GM21529 (cell line): Measurements from ENCODE around the gene RSU1.

ENCODE experiments used
- ATAC-seq: cut with Tn5 transposase; IDR thresholded peaks from one replicate; pipeline ENCODE4 v1.9.1; 2021; ENCODE audit not compliant: unreplicated experiment

The RSU1 gene

GRCh38 chr10:16822726-16823360, 5.6 kb upstream of the RSU1 start:
- no peak for ATAC-seq

DNA sequence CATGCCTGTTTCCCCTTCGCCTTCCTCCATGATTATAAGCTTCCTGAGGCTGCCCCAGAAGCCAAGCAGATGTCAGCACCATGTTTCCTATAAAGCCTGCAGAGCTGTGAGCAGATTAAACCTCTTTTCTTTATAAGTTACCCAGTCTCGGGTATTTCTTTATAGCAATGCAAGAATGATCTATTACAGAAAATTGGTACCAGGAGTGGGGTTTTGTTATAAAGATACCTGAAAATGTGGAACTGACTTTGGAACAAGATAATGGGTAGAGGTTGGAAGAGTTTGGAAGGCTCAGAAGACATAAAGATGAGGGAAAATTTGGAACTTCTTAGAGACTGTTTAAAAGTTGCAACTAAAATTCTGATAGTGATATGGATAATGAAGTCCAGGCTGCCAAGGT, 4.8 kb upstream of the RSU1 start:
- no peak for ATAC-seq

- ATAC-seq: no peak
Observed at GRCh38 chr10:16820421-16820820, 3.2 kb upstream of the RSU1 start.

- no peak for ATAC-seq
Observed at GRCh38 chr10:16820018-16820417, 2.8 kb upstream of the RSU1 start.

DNA sequence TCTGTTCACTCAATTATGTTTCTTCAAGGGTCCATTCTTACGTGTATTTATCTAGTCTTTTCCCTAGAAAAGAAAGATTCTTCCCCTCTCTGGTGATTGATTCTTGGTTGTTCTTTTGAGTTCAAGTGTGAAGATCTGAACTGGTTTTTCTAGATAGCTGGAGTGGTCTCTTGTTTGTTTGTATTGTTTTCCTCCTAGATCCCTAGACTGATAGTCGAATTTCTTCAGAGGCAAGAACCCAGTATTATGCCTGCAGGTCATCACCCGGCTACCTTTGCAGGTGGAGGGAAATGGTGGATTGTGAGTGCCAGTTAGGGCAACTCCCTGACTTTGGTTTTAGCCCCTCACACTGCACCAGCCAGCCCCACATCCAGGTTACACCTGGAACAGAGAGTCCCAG, 2.2 kb upstream of the RSU1 start:
- no peak for ATAC-seq

DNA sequence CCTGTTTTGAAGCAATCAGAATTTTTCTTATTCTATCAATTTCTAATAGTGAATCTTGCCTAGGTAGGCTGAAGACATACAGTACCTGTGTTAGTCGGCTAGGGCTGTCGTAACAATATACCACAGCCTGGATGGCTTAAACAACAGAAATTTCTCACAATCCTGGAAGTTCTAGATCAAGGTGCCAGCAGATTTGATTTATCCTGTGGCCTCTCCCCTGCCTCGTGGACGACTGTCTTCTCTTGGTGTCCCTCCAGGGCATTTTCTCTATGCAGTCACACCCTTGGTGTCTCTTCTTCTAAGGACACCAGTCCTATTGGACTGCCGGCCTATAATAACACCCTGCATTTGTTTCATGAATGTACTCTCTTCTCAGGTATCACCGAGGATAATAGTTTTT, 1.8 kb upstream of the RSU1 start:
- ATAC-seq: no peak

DNA sequence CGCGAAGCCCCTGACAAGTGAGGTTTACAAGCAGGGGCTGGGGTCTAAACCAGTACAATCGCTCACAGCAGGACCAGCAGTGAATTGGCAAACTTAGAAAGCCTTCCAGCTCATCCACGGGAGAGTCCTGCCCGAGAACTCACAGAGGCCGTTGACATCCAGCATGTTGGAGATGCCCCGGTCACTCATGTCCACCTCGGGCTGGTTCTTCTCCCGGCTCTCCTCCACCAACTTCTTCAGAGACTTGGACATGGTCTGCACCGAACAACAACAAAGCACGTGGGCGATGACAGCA, 447 bp downstream of the RSU1 start:
- ATAC-seq: no peak

DNA sequence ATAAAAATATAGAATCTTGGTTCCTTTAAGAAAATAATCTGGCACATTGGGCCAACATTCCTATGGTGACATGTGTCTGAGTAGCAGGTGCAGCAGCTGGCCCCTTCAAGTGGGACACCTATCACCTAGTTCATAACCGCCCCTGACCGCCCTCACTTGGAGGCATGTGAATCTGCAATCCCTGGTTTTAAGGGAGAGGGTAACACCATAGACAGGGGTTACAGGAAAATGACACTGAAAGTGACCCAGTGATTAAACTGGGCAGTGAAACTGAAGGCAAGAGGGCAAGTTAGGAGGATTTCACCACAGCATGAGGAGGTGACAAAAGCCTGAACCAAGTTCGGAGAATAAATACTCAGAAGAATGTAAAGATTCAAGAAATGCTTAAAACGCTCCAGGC, 1.1 kb downstream of the RSU1 start:
- no peak for ATAC-seq

GRCh38 chr10:16814012-16814411, 3.2 kb downstream of the RSU1 start:
- ATAC-seq: no peak

DNA sequence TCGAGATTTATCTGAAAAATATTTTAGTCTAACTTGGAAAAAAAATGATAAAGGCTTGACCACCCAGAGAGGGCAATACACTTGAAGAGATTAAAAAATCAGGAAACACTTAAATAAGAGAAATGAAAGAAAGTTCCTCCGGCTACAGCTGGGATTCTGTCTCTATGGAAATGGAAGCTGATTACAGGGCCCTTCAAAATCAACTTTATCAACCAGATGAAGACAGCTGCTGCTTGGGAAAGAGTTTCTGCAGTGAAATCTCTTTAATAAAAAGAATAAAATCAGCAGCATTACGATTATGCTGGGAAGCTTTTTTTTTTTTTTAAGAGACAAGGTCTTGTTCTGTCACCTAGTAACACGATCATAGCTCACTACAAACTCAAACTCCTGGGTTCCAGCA, 4.5 kb downstream of the RSU1 start:
- ATAC-seq: no peak

DNA sequence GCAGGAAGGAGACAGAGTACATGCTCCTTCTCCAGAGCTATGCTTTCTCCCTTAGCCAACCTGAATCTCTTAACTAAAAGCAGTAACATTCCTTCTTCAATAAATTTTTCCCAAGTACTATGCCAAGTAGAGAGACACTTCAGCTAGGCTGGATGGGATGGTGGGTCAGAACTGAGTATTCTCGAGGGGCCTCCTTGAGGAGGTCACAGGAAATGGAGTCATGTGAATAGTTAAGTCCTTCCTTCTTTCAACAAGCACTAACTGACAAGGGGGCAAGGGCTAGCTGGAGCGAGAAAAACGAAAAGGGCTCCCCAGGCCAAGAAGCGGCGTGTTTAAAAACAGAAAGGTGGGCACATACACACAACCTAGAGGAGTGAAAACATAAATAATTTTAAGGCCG, 5.5 kb downstream of the RSU1 start:
- ATAC-seq: no peak

DNA sequence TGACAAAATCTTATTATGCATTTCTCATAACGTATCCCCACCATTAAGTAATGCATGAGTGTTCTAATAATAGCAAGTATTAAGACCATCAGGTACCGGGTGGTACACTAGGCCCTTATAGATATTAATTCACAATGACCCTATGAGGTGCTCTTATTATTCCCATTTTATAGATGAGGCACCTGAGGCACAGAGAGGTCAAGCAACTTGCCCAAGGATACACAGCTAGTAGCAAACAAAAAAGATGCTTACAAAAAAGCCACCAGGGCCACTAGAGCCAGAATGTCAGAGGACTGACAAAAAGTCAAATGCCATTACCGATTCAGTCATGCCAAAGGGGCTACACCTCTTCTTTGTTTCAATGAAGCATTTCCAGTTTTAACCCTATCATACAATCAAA, 5.9 kb downstream of the RSU1 start:
- no peak for ATAC-seq

GRCh38 chr10:16809074-16809718, 8.0 kb downstream of the RSU1 start:
- peak; percentile 90 for ATAC-seq

- no peak for ATAC-seq
Observed at GRCh38 chr10:16804123-16804522, 13.1 kb downstream of the RSU1 start.

DNA sequence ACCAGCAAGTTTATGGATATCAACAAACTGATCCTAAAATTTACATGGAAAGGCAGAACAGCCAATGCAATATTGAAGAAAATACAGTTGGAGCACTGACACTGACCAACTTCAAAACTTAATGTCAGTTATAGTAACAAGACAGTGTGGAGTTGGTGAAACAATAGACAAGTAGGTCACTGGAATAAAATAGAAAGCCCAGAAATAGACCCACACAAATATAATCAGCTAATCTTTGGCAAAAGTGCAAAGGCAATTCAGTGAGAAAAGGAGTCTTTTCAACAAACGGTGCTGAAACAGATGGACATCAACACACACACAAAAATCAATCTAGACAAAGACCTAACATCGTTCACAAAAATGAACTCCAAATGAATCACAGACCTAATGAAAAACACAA, 13.8 kb downstream of the RSU1 start:
- ATAC-seq: no peak

DNA sequence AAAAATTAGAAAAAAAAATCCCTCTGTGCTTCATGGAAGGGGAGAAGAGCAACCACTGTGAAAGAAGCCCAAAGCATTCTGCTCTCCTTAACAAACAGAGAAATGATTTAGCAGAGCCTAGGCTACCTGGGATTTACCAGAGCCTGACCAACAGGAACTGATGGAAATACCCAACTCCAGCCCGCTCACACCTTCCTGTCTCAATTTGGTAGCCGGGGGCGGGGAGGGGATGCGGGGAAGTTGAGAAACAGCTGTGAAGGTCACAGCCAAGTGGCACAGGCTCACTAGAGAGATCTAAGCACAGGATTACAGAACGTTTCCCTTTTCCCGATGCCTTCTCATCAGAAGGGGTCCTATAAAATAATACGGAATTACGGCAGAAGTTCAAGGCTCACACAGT, 17.6 kb downstream of the RSU1 start:
- peak; percentile 91 for ATAC-seq

DNA sequence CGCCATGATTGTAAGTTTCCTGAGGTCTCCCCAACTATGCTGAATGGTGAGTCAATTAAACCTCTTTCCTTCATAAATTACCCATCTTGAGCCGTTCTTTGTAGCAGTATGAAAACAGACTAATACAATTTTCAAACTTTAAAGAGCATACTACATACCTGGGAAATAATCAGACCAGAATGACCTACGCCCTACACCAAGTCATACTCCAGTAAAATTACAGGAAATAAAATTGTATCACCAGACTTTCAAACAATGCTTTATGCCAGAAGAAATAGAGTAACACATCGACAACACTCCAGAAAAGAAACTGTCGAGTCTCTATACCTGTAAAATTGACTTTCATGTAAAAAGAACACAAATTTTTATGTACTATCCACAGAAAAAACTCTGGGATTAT, 18.7 kb downstream of the RSU1 start:
- ATAC-seq: no peak

DNA sequence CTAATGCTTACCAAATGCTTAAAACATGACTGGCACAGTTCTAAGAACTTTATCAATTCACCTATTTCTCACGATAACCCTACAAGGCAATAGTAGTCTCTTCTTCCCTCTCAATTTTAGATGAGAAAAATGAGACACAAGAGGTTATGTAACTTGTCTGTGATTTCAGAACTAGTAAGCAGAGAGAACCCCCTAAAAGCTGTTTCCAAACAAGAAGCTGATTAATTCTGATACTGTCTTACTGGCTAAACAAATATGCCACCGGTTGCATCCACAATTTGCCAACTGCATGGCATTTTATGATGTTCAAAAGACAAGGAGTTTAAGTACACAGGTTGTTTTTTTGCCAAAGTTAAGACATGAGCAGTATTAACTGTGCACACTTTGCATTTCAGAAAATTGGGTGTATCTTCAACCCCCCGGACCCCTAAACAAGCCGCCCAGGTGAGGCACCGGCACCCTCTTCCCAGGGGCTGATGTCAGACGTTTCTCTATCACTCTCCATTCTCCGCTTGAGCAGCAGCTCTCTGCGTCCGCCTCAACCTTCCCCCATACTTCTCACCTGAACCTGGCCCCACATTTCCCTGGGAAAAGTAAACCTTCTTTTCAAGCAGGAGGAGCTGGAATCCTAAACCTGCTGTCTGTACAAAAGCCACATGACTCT, 21.7 kb downstream of the RSU1 start:
- ATAC-seq: no peak

DNA sequence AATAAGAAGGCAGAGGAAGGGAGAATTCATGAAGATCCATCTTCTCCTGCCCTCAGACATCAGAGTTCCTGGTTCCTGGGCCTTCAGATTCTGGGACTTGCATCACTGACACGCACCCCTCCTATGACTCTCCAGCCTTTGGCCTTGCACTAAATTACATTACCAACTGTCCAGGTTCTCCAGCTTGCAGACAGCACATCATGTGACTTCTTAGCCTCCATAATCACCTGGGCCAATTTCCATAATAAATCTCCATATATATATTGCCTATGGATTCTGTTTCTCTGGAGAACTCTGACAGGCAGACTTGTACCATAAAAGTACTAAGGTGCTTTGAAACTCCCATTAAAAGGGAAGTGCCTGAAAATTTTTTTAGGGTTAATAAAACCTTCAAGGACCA, 23.2 kb downstream of the RSU1 start:
- ATAC-seq: no peak

GRCh38 chr10:16792675-16793074, 24.5 kb downstream of the RSU1 start:
- ATAC-seq: no peak

- no peak for ATAC-seq
Observed at GRCh38 chr10:16789765-16790164, 27.5 kb downstream of the RSU1 start.

GRCh38 chr10:16789261-16789660, 28.0 kb downstream of the RSU1 start:
- no peak for ATAC-seq

- ATAC-seq: no peak
Observed at GRCh38 chr10:16788778-16789177, 28.4 kb downstream of the RSU1 start.
